GM21737 (cell line): ENCODE measurements around the gene NEO1.
"Not testable (repeated sequence)": the region's sequence is repeated elsewhere in the genome, so short reads cannot be mapped to it uniquely, and the experiment has no call there.

Experiments
- ATAC-seq: cut with Tn5 transposase; IDR thresholded peaks from one replicate; pipeline ENCODE4 v1.9.1; 2021; ENCODE audit warnings: mild to moderate bottlenecking, moderate library complexity; ENCODE audit not compliant: unreplicated experiment

The NEO1 gene

DNA sequence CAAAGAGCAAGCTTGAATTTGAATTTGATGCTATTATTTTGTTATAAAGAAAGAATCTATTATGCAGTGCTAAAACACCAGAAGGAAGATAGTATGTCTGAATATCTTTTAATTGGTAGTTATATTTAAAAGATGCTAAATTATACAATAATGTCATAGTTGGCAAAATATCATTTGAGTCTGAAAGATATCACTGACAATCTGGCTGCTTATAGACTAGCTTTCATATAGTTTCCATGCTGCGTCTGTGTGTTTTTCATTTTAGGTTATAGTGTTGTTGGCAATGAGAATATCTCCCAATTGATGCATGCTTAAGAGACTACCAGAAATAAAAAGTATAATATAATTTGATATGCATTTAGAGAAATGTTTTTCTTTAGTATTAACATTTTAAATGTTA is 142.9 kb downstream of the NEO1 start:
- ATAC-seq, result no peak

DNA sequence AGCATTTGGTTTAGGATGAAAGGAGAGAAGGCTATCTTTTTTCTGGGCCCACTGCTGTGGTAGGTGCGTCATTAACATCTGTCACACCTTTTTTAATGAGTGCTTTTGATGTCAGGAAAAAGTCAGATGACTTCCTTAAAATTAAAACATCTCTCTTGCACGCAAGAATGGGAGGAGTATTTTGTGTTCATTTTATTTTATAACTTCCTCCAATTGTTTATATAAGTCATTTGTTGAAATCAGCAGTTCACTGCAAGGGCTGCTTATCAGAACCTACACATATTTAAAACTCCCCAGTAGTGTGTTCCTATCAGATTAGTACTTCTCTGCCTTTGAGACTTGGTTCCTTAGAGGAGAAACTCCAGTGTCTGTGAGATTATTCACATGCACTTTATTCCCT is 143.8 kb downstream of the NEO1 start:
- no peak for ATAC-seq

DNA sequence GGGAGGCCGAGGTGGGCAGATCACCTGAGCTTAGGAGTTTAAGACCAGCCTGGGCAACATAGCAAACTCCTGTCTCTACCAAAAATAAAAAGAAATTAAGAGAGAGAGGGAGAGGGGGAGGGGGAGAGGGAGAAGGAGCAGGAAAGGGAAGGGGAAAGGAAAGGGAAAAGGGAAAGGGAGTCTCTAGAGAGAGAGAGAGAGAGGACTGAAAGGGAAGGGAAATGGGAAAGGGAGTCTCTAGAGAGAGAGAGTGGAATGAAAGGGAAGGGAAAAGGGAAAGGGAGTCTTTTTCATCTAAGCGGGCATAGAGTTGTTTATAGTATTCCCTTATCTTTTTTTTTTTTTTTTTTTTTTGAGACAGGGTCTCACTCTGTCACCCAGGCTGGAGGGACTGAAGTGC is 148.1 kb downstream of the NEO1 start:
- ATAC-seq, result no peak

DNA sequence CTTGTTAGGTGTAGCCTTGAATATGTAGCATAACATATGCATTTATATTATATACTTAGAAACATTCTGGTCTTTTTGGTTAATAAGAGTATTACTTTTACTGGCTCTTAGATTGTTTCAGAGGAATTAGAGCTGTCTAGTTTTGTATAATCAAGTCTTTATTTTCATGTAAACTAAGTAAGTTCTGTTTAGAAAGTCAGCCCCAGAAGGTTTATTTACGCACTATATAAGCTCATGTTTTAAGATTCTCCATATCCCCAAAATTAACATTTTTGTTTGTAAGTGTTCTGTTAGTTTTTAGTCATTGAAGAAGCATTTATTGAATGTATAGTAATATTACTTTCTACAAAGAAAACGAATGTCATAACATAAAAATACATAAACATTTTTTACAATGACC is 158.4 kb downstream of the NEO1 start:
- ATAC-seq, result no peak

DNA sequence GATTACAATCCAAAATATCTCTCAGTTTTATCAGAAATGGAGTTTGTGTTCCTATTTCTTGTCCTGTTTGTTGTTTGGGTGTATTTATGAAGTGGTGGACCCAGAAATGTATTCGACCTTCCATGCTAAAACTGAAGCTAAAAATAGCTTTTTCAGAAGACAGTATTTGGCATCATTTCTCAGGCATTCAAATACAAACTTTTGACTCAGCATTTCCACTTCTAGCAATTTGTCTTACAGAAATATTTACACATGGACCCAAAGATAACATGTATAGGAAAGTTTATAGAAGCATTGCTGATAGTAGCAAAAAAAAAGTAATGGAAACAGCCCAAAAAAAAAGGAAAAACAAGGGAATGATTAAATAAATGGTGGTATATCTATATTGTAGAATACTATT is 160.2 kb downstream of the NEO1 start:
- no peak for ATAC-seq

DNA sequence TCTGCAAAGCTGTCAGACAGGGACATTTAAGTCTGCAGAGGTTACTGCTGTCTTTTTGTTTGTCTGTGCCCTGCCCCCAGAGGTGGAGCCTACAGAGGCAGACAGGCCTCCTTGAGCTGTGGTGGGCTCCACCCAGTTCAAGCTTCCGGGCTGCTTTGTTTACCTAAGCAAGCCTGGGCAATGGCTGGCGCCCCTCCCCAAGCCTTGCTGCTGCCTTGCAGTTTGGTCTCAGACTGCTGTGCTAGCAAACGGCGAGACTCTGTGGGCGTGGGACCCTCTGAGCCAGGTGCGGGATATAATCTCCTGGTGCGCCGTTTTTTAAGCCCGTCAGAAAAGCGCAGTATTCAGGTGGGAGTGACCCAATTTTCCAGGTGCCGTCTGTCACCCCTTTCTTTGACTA is 169.2 kb downstream of the NEO1 start:
- ATAC-seq, result not testable (repeated sequence)

DNA sequence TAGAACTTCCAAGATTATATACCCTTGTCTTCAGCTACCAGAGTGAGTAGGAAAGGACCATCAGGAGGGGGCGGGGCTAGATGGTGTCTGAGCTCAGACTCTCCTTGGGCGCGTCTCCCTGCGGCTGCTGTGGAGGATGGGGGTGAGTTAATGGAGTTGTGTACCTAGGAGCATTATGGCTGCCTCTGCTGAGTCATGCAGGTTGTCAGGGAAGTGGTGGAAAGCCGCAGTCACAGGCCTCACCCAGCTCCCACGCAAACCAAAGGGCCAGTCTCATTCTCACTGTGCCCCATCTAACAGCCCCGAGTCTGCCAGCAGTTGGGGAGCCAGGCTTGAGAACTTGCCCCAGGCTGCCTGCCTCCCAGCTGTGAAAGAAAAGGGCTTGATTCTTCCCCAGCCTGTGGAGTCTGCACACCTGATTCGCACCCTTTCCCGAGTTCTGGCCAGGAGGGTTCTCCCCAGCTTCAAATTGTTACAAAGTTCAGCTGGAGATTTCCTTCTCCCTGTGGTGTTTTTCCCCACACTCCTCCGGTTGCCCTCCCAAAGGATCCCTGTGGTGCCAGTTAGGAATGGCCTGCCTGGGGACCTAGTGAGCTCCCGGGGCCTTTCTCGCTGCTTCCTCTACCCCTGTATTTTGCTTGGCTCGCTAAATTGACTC is 173.2 kb downstream of the NEO1 start:
- ATAC-seq, result no peak

DNA sequence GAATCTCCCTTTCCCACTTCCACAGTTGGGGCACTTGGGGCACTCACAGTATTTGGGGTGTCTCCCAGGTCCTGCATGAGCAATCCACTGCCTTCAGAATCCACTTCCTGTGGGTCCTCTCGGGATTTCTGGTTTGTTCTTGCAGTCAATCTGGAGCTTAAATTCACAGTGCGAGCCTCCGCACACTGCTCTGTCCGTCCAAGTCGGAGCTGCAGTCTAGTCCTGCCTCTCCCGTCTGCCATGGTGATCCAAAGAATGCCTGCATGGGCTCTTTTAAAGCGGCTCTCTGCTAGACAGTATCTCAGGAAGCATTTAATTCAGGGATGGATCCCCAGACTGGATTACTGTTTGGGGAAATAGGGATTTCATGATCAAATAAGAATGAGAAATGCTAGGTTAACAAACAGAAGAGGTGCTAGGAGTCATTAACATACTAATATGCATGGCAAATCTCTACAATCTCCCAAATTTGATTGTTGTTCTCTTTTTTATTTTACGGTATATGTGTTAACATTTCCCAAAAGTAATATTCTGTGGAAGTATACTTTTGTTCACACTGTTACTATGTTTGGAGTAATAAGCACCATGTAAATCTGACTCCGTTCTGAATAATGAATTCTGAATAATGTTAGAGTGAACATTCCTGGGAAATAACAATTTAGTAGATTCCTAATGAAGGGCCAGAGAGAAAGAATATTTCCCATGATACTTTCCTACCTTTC is 174.0 kb downstream of the NEO1 start:
- no peak for ATAC-seq

DNA sequence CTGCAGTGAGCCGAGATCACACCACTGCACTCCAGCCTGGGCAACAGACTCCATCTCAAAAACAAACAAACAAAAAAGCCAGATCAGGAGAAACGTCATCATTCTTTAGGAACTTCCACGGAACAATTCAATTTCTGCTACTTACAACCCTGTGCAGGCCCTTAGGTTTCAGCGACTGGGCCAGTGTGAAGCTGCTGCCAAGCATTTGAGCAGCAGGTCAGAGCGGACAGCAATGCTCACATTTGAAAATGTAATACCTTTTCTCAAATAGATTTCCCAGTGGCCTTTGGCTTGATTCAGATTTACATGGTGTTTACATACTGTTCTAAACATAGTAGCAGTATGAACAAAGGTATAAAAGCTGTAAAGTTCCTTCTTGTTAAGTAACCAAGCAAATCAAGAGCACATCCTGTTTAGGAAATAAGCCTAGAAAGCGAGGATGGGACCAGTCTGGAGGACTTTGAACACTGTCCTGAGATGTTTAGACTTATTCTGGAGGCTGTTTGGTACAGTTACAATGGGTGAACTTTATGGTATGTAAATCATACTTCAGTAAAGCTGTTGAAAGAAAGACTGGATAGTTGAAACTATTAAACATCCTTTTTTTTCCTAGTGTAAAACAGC is 175.3 kb downstream of the NEO1 start:
- no peak for ATAC-seq

DNA sequence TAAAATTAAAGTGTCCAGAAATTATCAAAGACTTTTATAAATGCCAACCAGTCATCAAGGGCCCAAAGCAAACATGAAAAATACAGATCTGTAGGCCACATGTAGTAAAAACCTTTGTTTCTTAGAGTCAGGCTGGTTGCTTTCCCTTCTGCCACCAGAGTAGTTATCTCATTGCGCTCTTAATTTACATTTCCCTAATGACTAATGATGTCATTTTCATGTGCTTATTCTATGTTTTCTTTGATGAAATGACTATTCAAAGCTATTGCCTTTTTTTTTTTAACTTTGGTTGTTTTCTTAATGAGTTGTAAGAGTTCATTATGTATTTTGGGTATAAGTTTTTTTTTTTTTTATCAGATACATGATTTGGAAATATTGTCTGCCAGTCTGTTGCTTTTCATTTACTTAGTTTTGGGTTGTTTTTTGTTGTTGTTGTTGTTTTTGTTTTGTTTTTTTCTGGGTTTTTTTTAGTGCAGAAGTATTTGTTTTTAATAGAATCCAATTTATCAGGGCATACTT is 175.9 kb downstream of the NEO1 start:
- ATAC-seq, result no peak

DNA sequence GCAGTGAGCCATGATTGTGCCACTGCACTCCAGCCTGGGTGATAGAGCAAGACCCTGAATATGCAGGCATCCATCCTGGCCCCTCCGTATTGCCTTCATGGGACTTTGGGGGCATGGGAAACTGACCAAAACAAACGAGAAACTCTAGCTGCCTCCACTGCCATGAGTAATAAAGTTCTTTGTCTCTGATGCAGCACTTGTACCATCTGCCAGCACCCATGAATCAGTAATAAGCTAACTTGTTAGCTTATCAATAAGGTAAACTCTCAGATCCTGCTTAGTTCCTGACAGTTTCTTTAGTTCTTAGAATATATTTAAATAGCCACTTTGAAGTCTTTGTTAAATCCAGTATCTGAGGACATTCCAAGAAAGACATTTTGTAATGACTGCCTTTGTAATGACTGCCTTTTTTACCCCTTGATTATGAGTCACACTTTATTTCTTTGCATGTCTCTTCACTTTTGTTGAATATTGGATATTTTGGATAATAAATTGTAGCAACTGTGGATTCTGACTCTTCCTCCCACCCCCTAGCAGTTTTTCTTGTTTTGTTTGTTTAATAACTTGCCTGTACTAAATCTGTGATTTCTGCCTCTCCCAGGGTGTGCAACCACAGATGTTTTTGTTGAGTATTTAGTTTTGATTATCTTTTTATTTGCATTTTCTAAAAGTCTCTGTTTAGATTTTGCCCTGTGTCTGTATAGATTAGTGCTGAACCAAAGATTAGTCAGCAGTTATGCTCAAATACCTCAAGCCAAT is 179.6 kb downstream of the NEO1 start:
- ATAC-seq, result no peak

DNA sequence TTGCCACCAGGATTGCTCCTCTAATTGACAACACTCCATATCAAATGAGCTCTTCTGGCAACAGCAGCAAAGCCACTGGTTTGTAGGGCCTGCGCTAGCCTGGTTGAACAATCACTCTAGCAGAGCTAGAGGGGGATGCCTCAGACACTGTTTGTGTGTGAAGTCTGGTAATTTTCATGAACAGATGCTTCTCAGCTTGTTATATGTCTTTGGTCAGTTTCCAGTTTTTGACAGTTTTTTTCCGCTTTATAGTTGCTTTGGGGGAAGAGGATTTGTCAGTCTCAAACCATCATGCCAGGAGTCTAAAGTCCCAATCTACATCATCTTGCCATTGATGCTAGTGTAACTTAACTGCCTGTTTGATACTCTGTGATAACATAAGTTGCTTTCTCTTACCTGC is 180.5 kb downstream of the NEO1 start:
- ATAC-seq, result no peak

DNA sequence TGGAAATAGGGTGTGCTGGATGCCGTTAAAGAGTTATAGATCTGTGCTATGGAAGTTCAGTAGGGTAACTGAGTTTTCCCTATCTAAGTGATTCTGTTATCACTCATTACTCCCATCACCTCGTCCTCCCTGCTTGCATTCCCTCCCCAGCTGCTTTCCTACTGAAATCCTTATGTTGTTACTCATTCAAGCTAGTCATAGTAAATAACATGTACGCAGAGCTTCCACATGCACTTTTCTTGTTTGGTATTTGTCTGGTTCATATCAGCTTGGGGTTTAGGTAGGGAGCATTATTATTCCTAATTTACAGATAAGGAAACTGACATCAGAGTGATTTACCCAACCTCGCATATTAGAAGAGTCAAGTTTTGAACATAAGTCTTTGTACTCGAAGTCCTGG is 181.4 kb downstream of the NEO1 start:
- no peak for ATAC-seq

DNA sequence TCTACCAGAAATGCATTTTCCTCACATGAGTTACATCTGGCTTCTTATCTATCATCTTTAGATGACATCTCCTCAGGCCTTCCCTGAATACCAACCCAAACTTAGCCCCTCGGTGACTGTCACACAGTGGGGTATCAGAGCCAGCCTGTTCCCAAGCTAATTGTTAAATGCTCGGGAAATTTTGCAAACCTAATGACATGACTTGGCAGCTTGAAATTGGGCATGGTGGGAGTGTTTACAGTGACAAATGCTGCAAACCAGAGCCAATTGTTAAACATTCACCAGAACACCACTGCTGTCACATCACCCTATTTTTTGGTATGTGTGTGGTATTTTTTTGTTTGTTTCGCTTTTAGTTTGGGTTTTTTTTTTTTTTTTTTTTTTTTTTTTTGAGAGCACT is 185.6 kb downstream of the NEO1 start:
- ATAC-seq, result no peak

DNA sequence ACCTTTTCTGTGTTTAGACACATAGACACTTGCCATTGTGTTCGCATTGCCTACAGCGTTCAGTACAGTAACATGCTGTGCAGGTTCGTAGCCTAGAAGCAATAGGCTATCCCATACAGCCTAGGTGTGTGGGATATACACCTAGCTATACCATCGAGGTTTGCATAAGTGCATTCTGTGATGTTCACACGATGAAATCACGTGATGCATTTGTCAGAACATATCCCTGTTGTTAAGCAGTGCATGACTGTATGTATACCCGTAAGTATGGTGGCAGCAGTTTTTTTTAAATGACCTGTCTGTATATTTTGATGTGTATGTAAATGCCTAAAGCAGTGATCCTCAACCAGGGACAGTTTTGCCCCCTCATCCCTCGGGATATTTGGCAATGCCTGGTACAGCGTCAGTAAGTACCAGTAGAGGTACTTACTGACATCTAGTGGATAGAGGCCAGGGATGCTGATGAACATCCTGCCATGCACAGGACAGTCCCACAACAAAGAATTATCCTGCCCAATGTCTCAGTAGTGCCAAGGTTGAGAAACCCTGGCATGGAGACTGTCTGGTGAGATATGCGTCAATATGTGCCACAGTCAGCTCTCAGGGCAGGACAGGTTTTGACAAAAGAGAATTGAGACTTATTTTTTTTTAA is 187.4 kb downstream of the NEO1 start:
- no peak for ATAC-seq

DNA sequence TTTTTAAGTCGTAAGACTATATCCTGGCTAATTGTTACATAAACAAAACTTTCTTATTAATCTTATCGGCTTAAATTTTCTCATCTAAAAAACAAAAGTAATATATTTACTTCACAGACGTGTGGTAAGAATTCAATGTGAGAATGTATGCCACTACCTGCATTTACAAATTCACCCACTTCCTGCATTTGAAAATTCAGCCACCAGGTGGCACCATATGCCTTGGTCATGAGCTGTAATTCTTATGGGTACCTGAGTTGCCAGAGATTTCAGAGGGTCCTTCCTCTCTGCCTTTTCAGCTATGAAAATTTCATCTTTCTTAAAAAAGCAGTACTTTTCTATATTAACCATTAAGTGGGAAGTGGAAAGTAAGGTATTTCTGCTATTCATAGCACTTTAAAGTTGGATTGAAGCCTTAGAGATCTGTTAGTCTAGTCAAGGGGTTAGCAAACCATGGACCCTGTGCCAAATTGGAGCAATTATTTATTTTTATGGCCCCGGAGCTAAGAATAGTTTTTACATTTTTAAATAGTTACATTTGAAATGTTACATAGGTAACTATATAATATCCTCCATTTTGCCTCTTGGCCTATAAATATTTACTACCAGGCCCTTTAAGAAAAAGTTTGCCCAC is 188.7 kb downstream of the NEO1 start:
- ATAC-seq, result peak; percentile 67

DNA sequence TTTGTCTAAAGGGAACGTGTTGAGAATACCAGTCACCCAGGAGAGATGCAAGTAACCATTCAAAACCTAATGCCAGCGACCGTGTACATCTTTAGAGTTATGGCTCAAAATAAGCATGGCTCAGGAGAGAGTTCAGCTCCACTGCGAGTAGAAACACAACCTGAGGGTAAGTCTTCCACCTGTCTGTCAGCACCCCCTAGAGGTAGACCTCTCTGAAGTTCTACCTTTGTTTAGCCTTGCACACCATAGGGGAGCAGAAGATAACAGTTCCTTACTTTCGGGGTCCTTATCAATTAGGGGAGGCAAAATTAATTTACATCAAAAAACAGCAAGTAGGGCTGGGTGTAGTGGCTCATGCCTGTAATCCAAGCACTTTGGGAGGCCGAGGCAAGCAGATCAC is 192.1 kb downstream of the NEO1 start:
- no peak for ATAC-seq

DNA sequence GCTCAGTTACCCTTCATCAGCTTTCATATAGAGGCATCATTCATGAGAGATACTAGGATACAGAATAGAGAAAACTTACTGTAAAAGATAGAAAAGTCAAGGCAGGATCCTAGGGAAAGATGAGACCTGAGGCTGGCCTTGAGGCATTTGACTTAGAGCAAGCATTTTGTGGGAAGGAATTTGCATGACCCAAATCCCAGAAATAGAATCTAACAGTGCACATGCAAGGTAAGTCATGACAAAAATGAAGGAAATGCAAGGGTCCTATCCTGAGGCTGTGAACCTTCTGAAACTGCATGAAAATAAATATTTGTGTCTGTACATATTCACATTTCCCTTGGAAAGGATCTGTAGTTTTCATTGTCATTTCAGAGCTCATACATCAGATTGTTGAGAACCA is 194.2 kb downstream of the NEO1 start:
- no peak for ATAC-seq

DNA sequence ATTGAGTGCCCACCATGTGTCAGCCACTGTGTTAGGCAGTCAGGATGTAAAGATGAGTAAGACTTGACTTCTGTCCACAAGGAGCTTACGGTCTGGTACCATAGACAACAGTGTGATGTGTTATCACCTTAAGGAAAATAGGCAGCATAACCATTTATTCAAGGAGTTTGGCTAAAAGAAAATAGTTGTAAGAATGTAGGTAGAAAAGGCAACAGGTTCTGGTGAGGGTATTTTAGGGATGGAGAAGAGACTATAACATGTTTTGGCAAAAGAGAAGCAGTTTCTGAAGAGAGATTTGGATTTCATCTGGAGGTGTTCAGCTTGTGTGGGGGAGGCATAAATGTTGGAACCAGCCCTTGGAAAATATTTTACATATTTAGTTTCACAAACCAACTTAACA is 194.6 kb downstream of the NEO1 start:
- no peak for ATAC-seq

DNA sequence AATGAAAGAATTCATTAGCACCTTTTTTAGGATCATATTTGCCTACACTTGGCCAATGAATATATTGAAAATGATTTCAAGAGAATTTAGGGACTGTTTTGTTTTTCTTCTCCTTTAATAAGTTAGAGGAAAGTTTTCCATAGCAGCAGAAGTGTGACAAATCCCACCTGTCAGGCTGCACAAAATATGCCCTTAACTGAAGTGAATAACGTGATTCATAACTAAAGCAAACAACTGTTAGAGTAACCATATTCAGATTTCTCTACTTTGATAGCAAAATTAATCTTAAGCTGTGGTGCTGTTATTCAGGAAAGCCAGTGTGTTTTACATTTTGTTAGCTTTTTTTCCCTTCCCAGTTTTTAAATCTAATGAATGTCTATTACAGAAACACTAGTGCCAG is 195.1 kb downstream of the NEO1 start:
- no peak for ATAC-seq

DNA sequence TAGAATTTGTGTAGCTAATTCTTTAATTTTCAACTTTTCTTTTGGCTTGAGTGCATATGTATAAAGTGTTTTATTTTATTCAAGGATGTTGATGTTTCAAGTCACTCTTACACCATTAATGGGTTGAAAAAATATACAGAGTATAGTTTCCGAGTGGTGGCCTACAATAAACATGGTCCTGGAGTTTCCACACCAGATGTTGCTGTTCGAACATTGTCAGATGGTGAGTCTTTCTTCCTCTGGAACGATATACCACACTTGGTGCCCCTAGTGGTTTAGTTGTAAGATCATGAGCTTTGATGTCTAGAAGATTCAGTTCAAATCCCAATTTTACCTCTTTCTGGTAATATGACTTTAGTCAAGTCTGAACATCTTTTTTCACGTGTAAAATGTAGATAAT is 197.2 kb downstream of the NEO1 start:
- no peak for ATAC-seq
